ENCODE results near the gene ATF7.
A peak's percentile ranks its signal among the peaks of the same experiment; 100 is the strongest.
"Not testable (repeated sequence)": the region's sequence is repeated elsewhere in the genome, so short reads cannot be mapped to it uniquely, and the experiment has no call there.

Gene ATF7

GRCh38 chr12:53499266-53500141 is 126.7 kb downstream of the ATF7 start, which contains the start of gene MAP3K12:
Gene MAP3K12, minus strand, starts transcription at chr12:53499458. Its CDS starts 12,067 bp downstream, at chr12:53487391.
- DNase-seq: peak in 1 of 2 experiments; percentile 78

- DNase-seq: no peak
Observed at GRCh38 chr12:53498235-53498630, 127.9 kb downstream of the ATF7 start.

GRCh38 chr12:53497461-53497860 is 128.7 kb downstream of the ATF7 start:
- no peak for DNase-seq

GRCh38 chr12:53496752-53497032 is 129.5 kb downstream of the ATF7 start:
- DNase-seq: no peak

- peak in 1 of 2 experiments; percentile 55 for DNase-seq
Observed at GRCh38 chr12:53495903-53496751, 130.1 kb downstream of the ATF7 start.

GRCh38 chr12:53493610-53494391 is 132.4 kb downstream of the ATF7 start:
- no peak for DNase-seq

- peak; percentile 61 to 87 for DNase-seq
Observed at GRCh38 chr12:53492830-53493609, 133.2 kb downstream of the ATF7 start.

GRCh38 chr12:53492188-53492587 is 134.0 kb downstream of the ATF7 start:
- no peak for DNase-seq

- no peak for DNase-seq
Observed at GRCh38 chr12:53489242-53489864, 136.8 kb downstream of the ATF7 start.

- no peak for DNase-seq
Observed at GRCh38 chr12:53486736-53487487, 139.3 kb downstream of the ATF7 start.

GRCh38 chr12:53485955-53486735 is 140.0 kb downstream of the ATF7 start:
- DNase-seq: no peak

GRCh38 chr12:53484686-53485575 is 141.3 kb downstream of the ATF7 start:
- DNase-seq: no peak

- DNase-seq: no peak
Observed at GRCh38 chr12:53483979-53484377, 142.2 kb downstream of the ATF7 start.

GRCh38 chr12:53483225-53483978 is 142.8 kb downstream of the ATF7 start:
- no peak for DNase-seq

- no peak for DNase-seq
Observed at GRCh38 chr12:53482626-53483168, 143.5 kb downstream of the ATF7 start.

GRCh38 chr12:53481939-53482586 is 144.1 kb downstream of the ATF7 start:
- peak in 1 of 2 experiments; percentile 47 for DNase-seq

- DNase-seq: not testable (repeated sequence)
Observed at GRCh38 chr12:53481458-53481857, 144.7 kb downstream of the ATF7 start.

Measured in SW 1271 (cell line).